Muscle of leg (tissue), 11 donors: ENCODE results near the gene ARHGEF7. TPM values are rescaled to one million over a fixed set of nuclear protein-coding genes. Genes with fewer than 3 reads are reported as not detected.

Experiments
- DNase-seq: peaks from one replicate; pipeline ENCODE4 v3.0.0; 2013
- H3K27ac ChIP-seq: one replicate; pipeline ENCODE4 v1.5.1; 2013; ENCODE audit warnings: mild to moderate bottlenecking, low read length, control low read depth
- H3K27me3 ChIP-seq: one replicate; pipeline ENCODE4 v1.6.1; 2013; ENCODE audit warnings: low read length; ENCODE audit not compliant: control insufficient read depth, insufficient read depth
- H3K36me3 ChIP-seq: one replicate; pipeline ENCODE4 v1.6.1; 2013; ENCODE audit warnings: low read length; ENCODE audit not compliant: control insufficient read depth, insufficient read depth
- H3K4me1 ChIP-seq: one replicate; pipeline ENCODE4 v1.6.1; 2013; ENCODE audit warnings: low read length; ENCODE audit not compliant: control insufficient read depth, insufficient read depth
- H3K4me3 ChIP-seq: one replicate; pipeline ENCODE4 v1.5.1; 2013; ENCODE audit warnings: low read length, control low read depth
- H3K9me3 ChIP-seq: replicated peaks from 2 replicates; pipeline ENCODE4 v1.6.1; 2013; ENCODE audit warnings: low read depth, low read length; ENCODE audit not compliant: control insufficient read depth
- WGBS: methylation state at CpG from one replicate; pipeline ENCODE4 v1.1.5; 2013; ENCODE audit warnings: missing lambda C conversion rate; ENCODE audit not compliant: insufficient coverage; 5-methylcytosine and 5-hydroxymethylcytosine counted together
- polyA plus RNA-seq, 8 donors: library from polyadenylated mRNA; unstranded; fragments of 120-200 nt; gene quantifications; one replicate each; pipeline versions ENCODE4 v1.2.1 to v1.2.3, GENCODE V29; 2013; ENCODE audit warnings: inconsistent platforms in 1 of 8, low replicate concordance in 1 of 8; ENCODE audit not compliant: insufficient read length in 8 of 8, insufficient read depth in 1 of 8
- total RNA-seq: library from RNA; stranded (reverse); fragments of 120-200 nt; gene quantifications from one replicate; pipeline ENCODE4 v1.2.4, GENCODE V29; 2013

ARHGEF7 gene
- total and polyA plus RNA-seq, 9 donors: 52.3 to 80.8 (median 66.7) TPM

DNA sequence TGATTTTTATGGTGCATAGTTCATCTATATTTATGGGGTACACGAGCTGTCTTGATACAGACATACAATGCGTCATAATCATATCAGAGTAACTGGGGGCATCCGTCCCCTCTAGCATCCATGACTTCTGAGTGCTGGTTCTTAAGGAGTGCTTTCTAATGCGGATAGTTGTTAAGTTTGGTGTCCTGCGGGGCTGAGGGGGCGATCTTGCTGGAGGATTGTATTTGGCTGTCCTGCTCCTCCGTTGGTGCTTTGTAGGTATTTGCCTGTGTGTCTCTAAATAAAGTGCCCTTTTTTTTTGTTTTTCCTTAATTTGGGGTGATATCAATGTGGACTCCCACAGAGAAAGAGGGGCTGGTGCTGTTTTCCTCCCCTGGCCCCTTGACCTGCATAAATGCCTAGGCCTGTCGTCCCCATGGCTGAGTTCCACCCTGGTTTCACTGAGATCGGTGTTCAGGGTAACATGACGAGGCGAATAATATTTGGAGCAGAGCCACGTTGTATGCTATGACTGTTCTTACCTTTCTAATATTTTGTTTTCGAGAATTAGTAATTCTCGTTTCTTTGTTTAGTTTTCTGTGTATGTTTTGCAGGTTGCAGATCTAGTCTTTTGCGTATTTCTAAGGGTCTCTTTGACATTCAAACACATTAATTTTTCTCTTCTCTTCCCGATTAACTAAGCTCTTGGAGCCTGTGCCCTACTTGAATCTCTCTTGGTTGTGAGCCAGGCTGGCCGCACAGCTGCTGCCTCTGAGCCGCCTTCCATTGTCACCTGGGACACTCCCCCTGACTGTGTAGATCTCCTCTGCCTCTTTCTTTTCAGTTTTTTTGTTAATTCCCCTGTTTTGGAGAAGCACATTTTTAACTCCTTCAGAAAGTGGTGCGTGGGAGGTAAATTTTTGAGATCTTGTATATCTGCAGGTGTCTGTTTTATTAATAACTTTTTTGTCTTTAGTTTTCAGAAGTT is 100.3 kb downstream of the ARHGEF7 start:
- Histone ChIP-seq H3K4me3 (no peak overlapping the region), H3K4me1 (peaks cover 47% of the 10 kb centered on the region), H3K27ac (peak overlapping the region; percentile 52), H3K9me3 (no peaks in the 10 kb centered on the region), H3K36me3 (peaks cover 10% of the 10 kb centered on the region), H3K27me3 (no peaks in the 10 kb centered on the region)
- peak; percentile 59 for DNase-seq
- WGBS: 71% methylated on average over 4 of the region's 19 CpGs

DNA sequence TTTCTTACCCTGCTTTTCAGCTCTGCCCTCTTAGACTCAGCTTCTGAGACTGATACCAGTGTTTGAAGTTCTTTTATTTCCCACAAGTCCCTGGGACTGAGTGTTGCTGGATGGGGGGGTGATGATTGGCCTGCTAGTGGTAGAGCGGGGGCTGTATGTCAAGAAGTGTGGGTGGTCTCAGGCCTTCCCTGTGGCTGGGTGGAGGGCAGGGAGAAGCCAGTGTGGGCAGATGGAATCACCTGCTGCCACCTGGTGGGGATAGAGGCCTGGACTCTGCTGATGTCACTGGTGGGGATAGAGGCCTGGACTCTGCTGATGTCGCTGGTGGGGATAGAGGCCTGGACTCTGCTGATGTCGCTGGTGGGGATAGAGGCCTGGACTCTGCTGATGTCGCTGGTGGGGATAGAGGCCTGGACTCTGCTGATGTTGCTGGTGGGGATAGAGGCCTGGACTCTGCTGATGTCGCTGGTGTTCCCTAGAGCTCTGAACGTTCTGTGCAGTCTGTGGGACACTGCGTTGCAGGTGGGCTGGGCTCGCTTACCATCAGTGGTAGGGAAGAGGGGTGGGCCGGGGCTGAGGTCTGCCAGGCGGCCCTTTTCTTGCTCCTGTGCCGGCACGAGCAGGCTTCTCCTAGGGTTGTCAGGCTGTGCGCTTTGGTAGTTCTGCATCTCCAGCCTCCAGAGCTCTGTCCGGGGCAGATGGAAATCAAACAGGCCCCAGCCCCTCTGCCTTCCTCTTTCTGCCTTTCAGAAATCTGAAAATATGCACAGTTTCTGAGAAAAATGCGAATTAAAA is 101.3 kb downstream of the ARHGEF7 start:
- H3K27ac ChIP-seq: peak overlapping the region; percentile 52
- peak; percentile 60 for DNase-seq
- WGBS: 77% methylated on average over 11 of the region's 15 CpGs

DNA sequence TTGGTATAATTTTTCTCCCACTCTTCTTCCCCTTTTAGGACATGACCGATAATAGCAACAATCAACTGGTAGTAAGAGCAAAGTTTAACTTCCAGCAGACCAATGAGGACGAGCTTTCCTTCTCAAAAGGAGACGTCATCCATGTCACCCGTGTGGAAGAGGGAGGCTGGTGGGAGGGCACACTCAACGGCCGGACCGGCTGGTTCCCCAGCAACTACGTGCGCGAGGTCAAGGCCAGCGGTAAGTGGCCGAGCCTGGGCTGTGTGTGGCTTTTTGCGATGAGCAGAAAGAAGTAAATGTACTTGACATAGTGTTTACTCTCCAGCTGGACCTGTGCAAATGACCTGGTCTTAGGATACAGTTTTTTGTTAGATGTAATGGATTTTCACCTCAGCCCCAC is 102.5 kb downstream of the ARHGEF7 start:
- DNase-seq: no peak
- Histone ChIP-seq H3K9me3 (no peaks in the 10 kb centered on the region), H3K4me3 (no peak overlapping the region), H3K36me3 (peaks cover 13% of the 10 kb centered on the region), H3K27ac (no peak overlapping the region), H3K4me1 (peaks cover 28% of the 10 kb centered on the region), H3K27me3 (no peaks in the 10 kb centered on the region)
- WGBS: 91% methylated on average over 12 of the region's 13 CpGs

More for the DNA sequence above, 101.3 kb downstream of the ARHGEF7 start:
- H3K9me3 ChIP-seq: no peaks in the 10 kb centered on the region
- H3K4me1 ChIP-seq: peaks cover 39% of the 10 kb centered on the region
- H3K27me3 ChIP-seq: no peaks in the 10 kb centered on the region
- H3K4me3 ChIP-seq: no peak overlapping the region
- peaks cover 13% of the 10 kb centered on the region for H3K36me3 ChIP-seq

DNA sequence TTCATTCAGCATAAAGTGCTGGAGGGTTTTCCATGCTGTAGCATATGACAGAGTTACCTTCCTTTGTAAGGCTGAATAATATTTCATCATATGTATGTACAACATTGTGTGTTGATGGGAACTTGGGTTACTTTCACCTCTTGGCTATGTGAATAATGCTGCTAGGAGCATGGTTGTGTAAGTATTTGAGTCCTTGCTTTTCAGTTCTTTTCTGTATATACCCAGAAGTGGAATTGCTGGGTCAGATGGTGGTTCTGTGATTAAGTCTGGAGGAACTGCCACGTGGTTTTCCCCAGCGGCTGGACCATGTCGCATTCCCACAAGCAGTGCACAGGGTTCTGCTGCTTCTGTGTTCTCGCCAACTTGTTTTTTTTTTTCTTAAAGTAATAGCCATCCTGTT is 104.2 kb downstream of the ARHGEF7 start:
- WGBS: 50% methylated on average over 2 of the region's 4 CpGs
- H3K27me3 ChIP-seq: no peaks in the 10 kb centered on the region
- no peak overlapping the region for H3K4me3 ChIP-seq
- peaks cover 15% of the 10 kb centered on the region for H3K36me3 ChIP-seq
- H3K27ac ChIP-seq: no peak overlapping the region
- peaks cover 19% of the 10 kb centered on the region for H3K4me1 ChIP-seq
- H3K9me3 ChIP-seq: no peaks in the 10 kb centered on the region
- DNase-seq: no peak

DNA sequence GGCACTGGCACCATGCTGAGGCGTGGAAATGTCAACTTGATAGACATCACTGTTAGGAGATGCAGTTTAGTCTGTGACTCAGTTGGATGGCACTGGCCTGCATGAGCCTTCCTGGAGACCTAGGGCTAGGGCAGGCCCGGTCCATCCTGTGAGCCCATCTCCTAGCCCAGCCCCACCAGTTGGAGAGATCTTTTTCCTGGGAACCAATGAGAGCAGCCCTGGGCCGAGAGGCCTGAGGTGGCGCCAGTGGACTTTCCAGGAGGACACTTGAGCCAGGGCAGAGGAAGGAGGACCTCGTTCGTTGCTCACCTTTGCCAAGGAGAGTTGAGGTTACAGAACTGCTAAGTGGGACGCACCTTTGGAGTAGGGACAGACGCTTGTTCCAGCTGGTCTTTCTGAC is 104.8 kb downstream of the ARHGEF7 start:
- Histone ChIP-seq H3K27me3 (no peaks in the 10 kb centered on the region), H3K36me3 (peaks cover 18% of the 10 kb centered on the region), H3K4me3 (no peak overlapping the region), H3K4me1 (peaks cover 16% of the 10 kb centered on the region), H3K27ac (no peak overlapping the region), H3K9me3 (no peaks in the 10 kb centered on the region)
- no peak for DNase-seq
- WGBS: 69% methylated on average over 6 of the region's 8 CpGs

DNA sequence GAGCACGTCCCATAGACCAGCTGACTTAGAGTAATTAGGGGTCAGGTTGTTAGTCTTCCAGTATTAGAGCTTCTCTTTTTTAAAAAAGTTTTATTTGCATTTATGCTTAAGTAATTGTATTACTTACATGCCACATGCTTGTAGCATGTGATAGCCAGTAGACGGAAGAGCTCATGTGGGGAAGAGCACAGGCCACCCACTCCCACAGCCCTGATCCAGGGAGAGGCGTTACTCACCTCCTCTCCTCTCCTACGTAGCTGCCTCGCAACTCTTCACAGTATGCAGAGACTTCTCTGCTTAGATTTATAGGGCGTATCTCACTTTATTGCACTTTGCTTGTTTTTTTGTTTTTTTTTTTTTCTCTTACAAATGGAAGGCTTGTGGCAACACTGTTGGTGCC is 110.1 kb downstream of the ARHGEF7 start:
- no peaks in the 10 kb centered on the region for H3K9me3 ChIP-seq
- no peak overlapping the region for H3K27ac ChIP-seq
- H3K4me1 ChIP-seq: peaks cover 10% of the 10 kb centered on the region
- no peak overlapping the region for H3K4me3 ChIP-seq
- H3K36me3 ChIP-seq: peaks cover 29% of the 10 kb centered on the region
- no peak for DNase-seq
- no peaks in the 10 kb centered on the region for H3K27me3 ChIP-seq
- WGBS: no CpG with 5 or more reads among the region's 6 CpGs

DNA sequence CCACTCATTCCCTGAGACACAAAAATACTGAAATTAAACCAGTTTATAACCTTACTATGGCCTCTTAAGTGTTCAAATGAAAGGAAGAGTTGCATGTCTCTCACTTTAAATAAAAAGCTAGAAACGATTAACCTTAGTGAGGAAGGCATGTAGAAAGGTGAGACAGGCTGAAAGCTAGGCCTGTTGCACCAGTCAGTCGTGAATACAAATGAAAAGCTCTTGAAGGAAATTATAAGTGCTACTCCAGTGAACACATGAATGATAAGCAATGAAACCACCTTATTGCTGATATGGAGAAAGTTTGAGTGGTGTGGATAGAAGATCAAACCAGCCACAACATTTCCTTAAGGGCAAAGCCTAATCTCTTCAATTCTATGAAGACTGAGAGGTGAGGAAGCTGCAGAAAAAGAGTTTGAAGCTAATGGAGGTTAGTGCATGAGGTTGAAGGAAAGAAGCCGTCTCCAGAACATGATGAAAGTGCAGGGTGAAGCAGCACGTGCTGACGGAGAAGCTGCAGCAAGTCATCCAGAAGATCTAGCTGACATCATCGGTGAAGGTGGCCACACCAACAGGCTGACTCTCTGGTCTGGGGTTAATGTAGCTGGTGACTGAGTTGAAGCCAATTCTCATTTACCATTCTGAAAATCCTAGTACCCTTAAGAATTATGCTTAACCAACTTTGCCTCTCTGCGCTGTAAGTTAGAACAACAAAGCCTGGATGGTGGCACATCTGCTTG is 110.9 kb downstream of the ARHGEF7 start:
- WGBS: 84% methylated on average over 3 of the region's 7 CpGs
- H3K4me3 ChIP-seq: no peak overlapping the region
- no peak for DNase-seq
- H3K9me3 ChIP-seq: no peaks in the 10 kb centered on the region
- H3K4me1 ChIP-seq: peaks cover 15% of the 10 kb centered on the region
- peaks cover 26% of the 10 kb centered on the region for H3K36me3 ChIP-seq
- no peaks in the 10 kb centered on the region for H3K27me3 ChIP-seq
- no peak overlapping the region for H3K27ac ChIP-seq

DNA sequence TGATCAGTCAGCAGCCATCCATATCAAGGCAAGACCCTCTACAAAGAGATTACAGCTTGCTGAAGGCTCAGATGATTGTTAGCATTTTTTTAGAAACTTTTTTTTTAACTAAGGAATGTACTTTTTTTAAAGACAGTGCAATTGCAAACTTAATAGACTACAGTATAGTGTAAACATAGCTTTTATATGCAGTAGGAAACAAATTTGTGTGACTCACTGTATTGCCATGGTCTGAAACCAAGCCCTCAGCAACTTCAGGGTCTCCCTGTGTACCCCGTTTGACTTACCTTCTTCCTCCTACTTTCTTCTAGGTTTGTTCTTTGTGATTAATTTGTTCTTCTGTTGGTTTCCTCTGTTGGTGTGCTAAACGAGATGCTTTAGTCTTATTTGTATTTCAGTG is 112.3 kb downstream of the ARHGEF7 start:
- Histone ChIP-seq H3K9me3 (no peaks in the 10 kb centered on the region), H3K27me3 (no peaks in the 10 kb centered on the region), H3K27ac (no peak overlapping the region), H3K36me3 (peaks cover 33% of the 10 kb centered on the region), H3K4me1 (peaks cover 17% of the 10 kb centered on the region), H3K4me3 (no peak overlapping the region)
- DNase-seq: no peak
- no CpG with 5 or more reads among the region's 2 CpGs for WGBS

DNA sequence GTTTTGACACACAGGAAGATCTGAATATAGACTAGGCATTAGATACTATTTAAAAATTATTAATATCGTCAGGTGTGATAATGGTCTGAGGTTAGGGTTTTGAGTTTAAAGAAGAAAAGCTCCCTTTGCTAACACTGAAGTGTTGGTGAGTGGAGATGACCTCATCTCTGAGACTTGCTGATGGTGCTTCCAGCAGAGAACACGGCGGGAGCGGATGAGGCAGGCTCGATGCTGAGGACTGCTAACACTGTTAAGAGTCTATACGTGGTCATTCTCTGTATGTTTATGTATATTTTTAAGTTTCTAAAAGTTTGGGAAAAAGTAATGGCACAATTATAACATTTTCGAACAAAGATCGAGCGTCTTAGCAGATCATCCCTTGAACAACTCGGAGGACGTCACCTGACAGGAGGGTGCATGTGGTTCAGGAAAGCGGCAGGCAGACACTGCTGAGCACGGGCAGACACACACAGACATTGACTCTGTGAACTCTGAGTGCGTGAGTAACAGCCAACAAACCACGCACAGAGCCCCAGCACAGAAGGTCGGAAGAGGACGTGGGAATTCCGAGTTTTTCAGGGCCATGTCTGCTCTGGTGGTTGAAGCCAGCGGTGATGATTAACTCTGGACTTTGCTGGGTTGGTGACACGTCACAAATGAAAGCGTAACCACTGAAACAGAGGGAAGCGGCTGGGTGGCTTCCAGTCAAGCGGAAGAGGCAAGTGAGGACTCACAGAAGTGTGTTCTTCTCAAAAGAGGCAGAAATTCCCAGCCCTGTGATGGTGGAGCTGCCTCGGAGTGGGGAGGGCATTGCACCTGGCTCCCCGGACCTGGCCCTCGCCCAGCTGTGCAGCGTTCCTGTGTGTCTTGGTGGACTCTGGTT is 113.4 kb downstream of the ARHGEF7 start:
- DNase-seq: no peak
- Histone ChIP-seq H3K27ac (no peak overlapping the region), H3K4me3 (no peak overlapping the region), H3K36me3 (peaks cover 40% of the 10 kb centered on the region), H3K4me1 (peaks cover 17% of the 10 kb centered on the region), H3K27me3 (no peaks in the 10 kb centered on the region), H3K9me3 (no peaks in the 10 kb centered on the region)
- 83% methylated on average over 24 of the region's 27 CpGs for WGBS
